Spinal cord (tissue), 10 donors: ENCODE data around the gene BCAS3. TPM values are rescaled to one million over a fixed set of nuclear protein-coding genes. Genes with fewer than 3 reads are reported as not detected.
"Not testable (repeated sequence)": the region's sequence is repeated elsewhere in the genome, so short reads cannot be mapped to it uniquely, and the experiment has no call there.

Experiments used
- DNase-seq, 6 donors: peaks; one replicate each; pipeline versions ENCODE4 v3.0.0 to v3.0.0-alpha.2; 2013 to 2015; ENCODE audit warnings: low spot score in 6 of 6, low read depth in 4 of 6
- H3K27ac ChIP-seq: one replicate; pipeline ENCODE4 v1.5.1; 2013; ENCODE audit warnings: low read depth, low read length, control low read depth
- H3K27me3 ChIP-seq: one replicate; pipeline ENCODE4 v1.6.1; 2013; ENCODE audit warnings: low read length; ENCODE audit not compliant: control insufficient read depth, insufficient read depth
- H3K36me3 ChIP-seq: one replicate; pipeline ENCODE4 v1.6.1; 2013; ENCODE audit warnings: low read length; ENCODE audit not compliant: control insufficient read depth, insufficient read depth
- H3K4me1 ChIP-seq: one replicate; pipeline ENCODE4 v1.6.1; 2013; ENCODE audit warnings: low read length; ENCODE audit not compliant: control insufficient read depth, insufficient read depth
- H3K4me3 ChIP-seq: one replicate; pipeline ENCODE4 v1.5.1; 2013; ENCODE audit warnings: low read depth, low read length, control low read depth
- H3K9me3 ChIP-seq: one replicate; pipeline ENCODE4 v1.6.1; 2013; ENCODE audit warnings: low read length; ENCODE audit not compliant: control insufficient read depth, insufficient read depth
- WGBS: methylation state at CpG from one replicate; pipeline ENCODE4 v1.1.5; 2013; ENCODE audit warnings: missing lambda C conversion rate; ENCODE audit not compliant: insufficient coverage; 5-methylcytosine and 5-hydroxymethylcytosine counted together
- polyA plus RNA-seq, 2 donors: library from polyadenylated mRNA; unstranded; fragments of 120-200 nt; gene quantifications; one replicate each; pipeline ENCODE4 v1.2.1, GENCODE V29; 2013; ENCODE audit not compliant: insufficient read length in 2 of 2
- total RNA-seq, 2 donors: library from RNA; depleted of rRNA in 1 of 2; stranded (reverse); fragments of 120-200 nt in 1 of 2; fragments of >200 nt in 1 of 2; gene quantifications; one replicate each; pipeline versions ENCODE4 v1.2.3 to v1.2.4, GENCODE V29; 2013 to 2014
- donor health status: healthy.

BCAS3 gene
- total and polyA plus RNA-seq, 4 donors: 20.5 to 53.4 (median 25.7) TPM

- not testable (repeated sequence) for H3K9me3 ChIP-seq, DNase-seq, H3K36me3 ChIP-seq, H3K27me3 ChIP-seq, H3K4me1 ChIP-seq, H3K4me3 ChIP-seq, H3K27ac ChIP-seq
- WGBS: 98% methylated on average over 5 of the region's 8 CpGs
Observed at GRCh38 chr17:61146833-61147232, 469.2 kb downstream of the BCAS3 start.

- Histone ChIP-seq H3K9me3 (no peaks in the 10 kb centered on the region), H3K27ac (no peak overlapping the region), H3K4me1 (peaks cover 4% of the 10 kb centered on the region), H3K4me3 (no peak overlapping the region), H3K27me3 (no peaks in the 10 kb centered on the region), H3K36me3 (no peaks in the 10 kb centered on the region)
- WGBS: no CpG with 5 or more reads among the region's 6 CpGs
- no peak for DNase-seq
Observed at GRCh38 chr17:61149106-61149825, 471.6 kb downstream of the BCAS3 start.

DNA sequence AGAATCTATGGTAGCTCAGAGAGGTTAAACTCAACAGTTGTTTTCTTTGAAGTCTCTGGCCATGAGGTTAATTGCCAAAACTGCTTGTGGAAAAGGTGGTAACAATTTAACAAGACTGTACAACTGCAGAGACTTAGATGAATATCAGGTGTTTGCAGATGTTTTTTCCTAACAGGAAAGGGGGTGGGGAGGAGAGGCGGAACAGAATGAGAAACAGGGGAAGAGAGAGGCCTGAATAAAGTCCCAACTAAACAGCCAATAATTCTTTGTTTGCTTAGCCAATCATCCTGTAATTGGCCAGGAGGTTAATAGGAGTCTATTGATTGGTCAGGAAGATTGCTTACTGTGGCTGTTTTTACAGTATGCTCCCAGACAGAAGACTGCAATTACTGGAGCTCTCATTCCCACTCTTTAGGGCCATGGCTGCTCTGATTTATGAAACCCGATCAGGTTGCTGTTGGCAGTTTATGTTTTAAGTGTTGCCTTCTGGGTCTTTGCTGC is 472.3 kb downstream of the BCAS3 start:
- WGBS: no CpG with 5 or more reads among the region's 2 CpGs
- no peaks in the 10 kb centered on the region for H3K9me3 ChIP-seq
- no peaks in the 10 kb centered on the region for H3K36me3 ChIP-seq
- peaks cover 4% of the 10 kb centered on the region for H3K4me1 ChIP-seq
- H3K4me3 ChIP-seq: no peak overlapping the region
- DNase-seq: peak in 1 of 6 donors; percentile 39
- no peaks in the 10 kb centered on the region for H3K27me3 ChIP-seq
- no peak overlapping the region for H3K27ac ChIP-seq

DNA sequence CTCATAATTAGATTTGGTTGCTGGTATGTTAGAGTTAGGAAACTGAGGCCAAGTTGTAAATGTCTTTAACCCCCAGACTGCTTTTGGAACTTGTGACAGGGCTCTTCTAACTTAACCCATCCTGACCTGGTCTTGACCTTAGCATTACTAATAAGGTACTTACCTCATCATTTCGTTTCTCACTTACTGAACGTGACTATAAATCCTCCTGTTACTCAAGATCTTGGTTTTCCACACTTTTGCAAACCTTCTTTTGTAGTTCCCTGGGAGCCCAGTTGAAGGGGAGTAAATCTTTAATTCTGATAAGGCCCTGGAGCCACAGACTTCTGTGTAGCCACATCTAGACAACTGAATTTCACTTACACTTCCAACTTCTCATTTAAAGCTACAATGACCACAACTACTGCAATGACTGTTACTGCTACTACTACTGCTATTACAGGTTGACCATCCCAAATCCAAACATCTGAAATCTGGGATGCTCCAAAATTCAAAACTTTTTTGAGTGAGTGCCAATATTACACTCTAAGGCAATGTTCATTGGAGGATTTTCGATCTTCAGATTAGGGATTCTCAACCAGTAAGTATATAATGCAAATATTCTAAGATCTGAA is 473.1 kb downstream of the BCAS3 start:
- H3K4me1 ChIP-seq: no peaks in the 10 kb centered on the region

GRCh38 chr17:61152898-61153297 is 475.2 kb downstream of the BCAS3 start:
- WGBS: no CpG with 5 or more reads among the region's 1 CpG
- Histone ChIP-seq H3K4me1 (no peaks in the 10 kb centered on the region), H3K27me3 (peaks cover 2% of the 10 kb centered on the region), H3K36me3 (no peaks in the 10 kb centered on the region), H3K27ac (no peak overlapping the region), H3K9me3 (no peaks in the 10 kb centered on the region), H3K4me3 (no peak overlapping the region)
- DNase-seq: no peak

More for the DNA sequence above, 473.1 kb downstream of the BCAS3 start:
- Histone ChIP-seq H3K4me3 (no peak overlapping the region), H3K9me3 (no peaks in the 10 kb centered on the region), H3K27ac (no peak overlapping the region), H3K36me3 (no peaks in the 10 kb centered on the region), H3K27me3 (no peaks in the 10 kb centered on the region)
- DNase-seq: no peak
- no CpG with 5 or more reads among the region's 3 CpGs for WGBS

DNA sequence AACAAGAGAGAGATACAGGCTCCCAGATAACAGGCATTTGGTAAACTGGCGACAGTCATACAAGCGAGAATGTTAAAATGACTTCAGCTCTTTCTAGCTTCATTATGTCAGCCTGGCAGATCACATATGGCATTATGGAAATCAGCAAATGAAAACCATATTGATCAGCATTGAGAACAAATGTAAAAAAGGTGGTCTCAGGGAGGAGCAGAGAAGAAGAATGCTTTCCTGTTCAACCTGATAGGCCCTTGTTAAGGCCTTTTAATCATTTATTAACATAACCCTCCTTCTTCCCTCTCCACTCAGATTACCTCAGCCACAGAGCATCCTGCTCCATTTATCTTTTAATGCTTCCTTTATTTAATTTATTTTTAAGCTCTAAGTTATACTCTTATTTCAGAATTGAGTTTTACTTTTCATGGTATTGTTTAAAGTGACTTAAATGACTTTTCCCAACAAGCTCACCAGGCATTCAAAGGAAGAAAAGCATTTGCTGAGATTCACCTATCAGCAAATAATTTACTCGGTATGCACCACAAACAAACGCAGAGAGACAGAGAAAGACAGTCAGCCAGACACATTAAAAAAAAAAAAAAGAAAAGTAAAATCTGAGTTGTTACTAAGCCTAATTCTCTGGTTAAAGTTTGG is 478.1 kb downstream of the BCAS3 start:
- no peak overlapping the region for H3K27ac ChIP-seq

DNA sequence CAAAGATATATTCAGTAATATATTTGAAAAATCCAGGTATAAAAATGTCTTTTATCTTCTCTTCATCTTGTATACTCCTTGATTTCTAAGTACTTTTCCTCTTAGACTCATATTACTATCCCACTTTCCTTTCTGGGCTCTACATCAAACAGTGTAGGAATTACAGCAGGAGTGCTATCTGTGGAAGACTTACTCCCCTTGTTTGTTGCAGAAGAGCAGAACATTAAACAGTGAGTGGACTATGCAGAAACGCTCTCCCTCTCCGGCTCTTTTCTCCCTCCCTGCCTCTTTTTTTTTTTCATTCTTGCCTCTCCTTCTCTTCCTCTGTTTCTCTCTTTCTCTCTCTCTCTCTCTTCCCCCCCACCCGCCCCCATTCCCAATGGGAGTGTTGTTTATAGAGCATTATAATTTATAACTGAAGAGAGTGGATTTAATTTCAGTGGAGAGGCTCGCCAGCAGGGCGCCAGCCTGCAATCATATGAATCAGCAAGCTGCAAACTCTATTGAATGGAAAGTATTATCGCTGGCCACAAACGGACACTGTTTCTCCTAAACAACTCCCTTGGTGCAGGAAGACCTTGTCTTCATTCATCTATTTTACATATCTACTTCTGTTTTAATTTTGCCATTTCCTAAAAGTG is 479.7 kb downstream of the BCAS3 start:
- no peak overlapping the region for H3K4me3 ChIP-seq
- H3K4me1 ChIP-seq: peaks cover 2% of the 10 kb centered on the region
- no peaks in the 10 kb centered on the region for H3K36me3 ChIP-seq
- peak in 3 of 6 donors; percentile 36 to 73 (median 65) for DNase-seq
- H3K9me3 ChIP-seq: no peaks in the 10 kb centered on the region
- 0% methylated on average over 1 of the region's 7 CpGs for WGBS
- H3K27ac ChIP-seq: peak overlapping the region; percentile 42
- peaks cover 2% of the 10 kb centered on the region for H3K27me3 ChIP-seq

More for the DNA sequence above, 478.1 kb downstream of the BCAS3 start:
- peak in 1 of 6 donors; percentile 19 for DNase-seq
- Histone ChIP-seq H3K4me1 (peaks cover 2% of the 10 kb centered on the region), H3K9me3 (no peaks in the 10 kb centered on the region), H3K36me3 (no peaks in the 10 kb centered on the region), H3K4me3 (no peak overlapping the region), H3K27me3 (peaks cover 2% of the 10 kb centered on the region)
- 80% methylated on average over 1 of the region's 4 CpGs for WGBS

- DNase-seq: no peak
- Histone ChIP-seq H3K27me3 (peaks cover 2% of the 10 kb centered on the region), H3K4me1 (peaks cover 2% of the 10 kb centered on the region), H3K4me3 (no peak overlapping the region), H3K27ac (no peak overlapping the region), H3K9me3 (no peaks in the 10 kb centered on the region), H3K36me3 (no peaks in the 10 kb centered on the region)
- no CpG with 5 or more reads among the region's 3 CpGs for WGBS
Observed at GRCh38 chr17:61158376-61158775, 480.7 kb downstream of the BCAS3 start.

DNA sequence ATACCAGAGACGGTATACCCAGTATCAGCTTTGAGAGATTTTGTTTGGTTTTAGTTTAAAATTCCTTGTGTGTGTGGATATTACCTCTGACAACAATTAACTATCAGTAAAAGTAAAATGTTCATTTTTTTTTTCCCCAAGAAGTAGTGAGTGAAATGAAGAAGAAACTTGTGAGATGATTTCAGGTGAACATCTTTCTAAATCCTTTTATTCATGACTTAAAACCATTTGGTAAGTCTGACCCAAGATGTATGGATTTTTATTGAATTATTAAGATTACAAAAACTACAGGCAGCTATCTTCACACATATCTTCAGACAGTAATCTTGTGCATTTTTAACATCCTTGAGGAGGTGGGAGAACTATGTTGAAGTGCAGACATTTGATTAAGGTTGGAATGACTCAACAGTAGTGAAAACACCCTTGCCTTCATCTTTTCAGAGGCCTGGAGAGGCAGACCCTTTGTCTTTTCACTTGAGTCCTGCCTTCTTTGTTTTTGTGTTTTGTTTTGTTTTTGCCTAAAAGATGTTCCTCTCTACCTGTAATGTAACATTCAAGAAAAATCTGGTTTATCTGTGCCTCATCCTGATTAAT is 481.7 kb downstream of the BCAS3 start:
- H3K9me3 ChIP-seq: no peaks in the 10 kb centered on the region
- peaks cover 2% of the 10 kb centered on the region for H3K4me1 ChIP-seq
- peaks cover 2% of the 10 kb centered on the region for H3K27me3 ChIP-seq
- H3K4me3 ChIP-seq: no peak overlapping the region
- H3K36me3 ChIP-seq: no peaks in the 10 kb centered on the region
- H3K27ac ChIP-seq: no peak overlapping the region
- WGBS: no CpG with 5 or more reads among the region's 1 CpG
- DNase-seq: no peak
